Lung (tissue), 12 donors: ENCODE results near the gene NTM. TPM values are rescaled to one million over a fixed set of nuclear protein-coding genes. Genes with fewer than 3 reads are reported as not detected.

Experiments used
- ATAC-seq: fragments of 200-7000 bp; cut with Tn5 transposase; one replicate; pipeline ENCODE4 v1.9.1; 2020; ENCODE audit warnings: moderate number of reproducible peaks; ENCODE audit not compliant: insufficient read depth, low FRiP score
- DNase-seq, 3 donors: peaks; one replicate each; pipeline ENCODE4 v3.0.0-alpha.2; 2013 to 2017
- H3K27ac ChIP-seq, 2 donors: one replicate each; pipeline ENCODE4 v1.5.1; 2013; ENCODE audit warnings: mild to moderate bottlenecking in 2 of 2, moderate library complexity in 2 of 2, control low read depth in 1 of 2, inconsistent platforms in 1 of 2, low read depth in 1 of 2, low read length in 1 of 2
- H3K27me3 ChIP-seq, 3 donors: one replicate each; pipeline ENCODE4 v1.5.1; 2013; ENCODE audit warnings: low read length in 2 of 3; ENCODE audit not compliant: control insufficient read depth in 3 of 3, insufficient read depth in 3 of 3
- H3K36me3 ChIP-seq, 4 donors: one replicate each; pipeline ENCODE4 v1.5.1; 2013; ENCODE audit warnings: low read length in 4 of 4, mild to moderate bottlenecking in 1 of 4, moderate library complexity in 1 of 4; ENCODE audit not compliant: control insufficient read depth in 4 of 4, insufficient read depth in 4 of 4
- H3K4me1 ChIP-seq, 5 donors: one replicate each; pipeline ENCODE4 v1.5.1; 2013; ENCODE audit warnings: low read length in 5 of 5, mild to moderate bottlenecking in 2 of 5, moderate library complexity in 1 of 5; ENCODE audit not compliant: control insufficient read depth in 5 of 5, insufficient read depth in 5 of 5
- H3K4me3 ChIP-seq: one replicate; pipeline ENCODE4 v1.5.1; 2013; ENCODE audit warnings: mild to moderate bottlenecking, control low read depth, moderate library complexity
- H3K9ac ChIP-seq, 2 donors: one replicate each; pipeline ENCODE4 v1.5.1; 2013; ENCODE audit warnings: low read length in 2 of 2, control low read depth in 1 of 2; ENCODE audit not compliant: insufficient read depth in 1 of 2
- H3K9me3 ChIP-seq, 4 donors: one replicate each; pipeline ENCODE4 v1.5.1; 2013; ENCODE audit warnings: low read length in 3 of 4, mild to moderate bottlenecking in 1 of 4, moderate library complexity in 1 of 4; ENCODE audit not compliant: control insufficient read depth in 4 of 4, insufficient read depth in 3 of 4
- CTCF ChIP-seq: IDR thresholded peaks from 2 replicates; pipeline ENCODE4 v1.5.1; 2012; ENCODE audit warnings: mild to moderate bottlenecking; ENCODE audit errors: control extremely low read depth, extremely low read depth
- WGBS, 2 donors: extraction: QIAGEN DNeasy Blood & Tissue Kit; methylation state at CpG; one replicate each; pipeline ENCODE4 v1.1.7; 2013; 5-methylcytosine and 5-hydroxymethylcytosine counted together
- polyA plus RNA-seq, 2 donors: library from polyadenylated mRNA; stranded (reverse); fragments of 200-250 nt; gene quantifications; one replicate each; pipeline ENCODE4 v1.2.1, GENCODE V29; 2013
- total RNA-seq, 2 donors: library from RNA; depleted of rRNA in 1 of 2; stranded (reverse); fragments of >200 nt in 1 of 2; gene quantifications; one replicate each; pipeline ENCODE4 v1.2.1, GENCODE V29; 2014 to 2021
- donor health status: control.
- donor health status: control.
- donor health status: Bipolar disorder and iron deficiency.
- donor health status: healthy.
- donor health status: DM: yes; HTN: yes; CAD: no.

The NTM gene
- total and polyA plus RNA-seq, 4 donors = 0.39 to 30.9 (median 7.2) TPM

DNA sequence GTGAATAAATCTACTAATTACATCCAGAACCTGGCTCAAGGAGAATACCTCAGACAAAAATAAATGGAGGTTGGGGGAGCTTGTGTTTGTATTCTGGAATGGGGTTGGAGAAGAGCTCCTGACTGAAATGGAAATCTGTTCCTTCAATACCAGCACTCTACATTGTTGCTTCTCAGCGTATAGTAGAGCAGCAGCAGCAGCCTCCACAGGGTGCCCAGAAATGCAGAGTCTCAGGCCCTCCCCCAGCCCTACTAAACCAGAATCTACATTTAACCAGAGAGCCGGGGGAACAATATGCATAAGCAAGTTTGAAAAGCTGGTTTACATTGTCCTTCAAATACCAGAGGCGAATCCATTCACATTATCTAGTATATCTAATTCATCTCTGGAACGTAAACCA, 474.8 kb downstream of the NTM start:
- Histone ChIP-seq H3K27ac (no peak overlapping the region), H3K4me1 (peaks cover 0 to 11% (median 2%) of the 10 kb centered on the region in 5 donors), H3K9me3 (no peaks in the 10 kb centered on the region), H3K4me3 (no peak overlapping the region), H3K27me3 (peaks cover 0 to 2% (median 0%) of the 10 kb centered on the region in 3 donors), H3K9ac (no peak overlapping the region), H3K36me3 (no peaks in the 10 kb centered on the region)
- DNase-seq (no peak), ATAC-seq (no peak)
- no peak for TF ChIP-seq CTCF
- 58 to 79% methylated on average over 4 of the region's 4 CpGs for WGBS, 2 donors

DNA sequence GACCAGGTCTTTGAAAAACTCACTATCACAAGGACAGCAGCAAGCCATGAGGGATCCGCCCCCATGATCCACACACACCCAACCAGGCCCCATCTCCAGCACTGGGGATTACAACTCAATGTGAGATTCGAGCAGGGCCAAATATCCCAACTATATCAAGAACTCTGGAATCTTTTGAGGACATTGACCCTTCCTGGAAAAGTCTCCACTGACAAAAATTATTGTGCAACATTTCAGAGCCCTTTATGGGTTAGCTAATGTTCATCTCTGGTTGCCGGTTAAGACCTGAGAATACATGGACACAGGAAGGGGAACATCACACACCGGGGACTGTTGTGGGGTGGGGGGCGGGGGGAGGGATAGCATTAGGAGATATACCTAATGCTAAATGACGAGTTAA, 479.1 kb downstream of the NTM start:
- ATAC-seq (no peak), DNase-seq (no peak)
- peaks cover 0 to 20% (median 2%) of the 10 kb centered on the region in 3 donors for H3K27me3 ChIP-seq
- H3K9me3 ChIP-seq = peaks cover 0 to 2% (median 0%) of the 10 kb centered on the region in 4 donors
- TF ChIP-seq CTCF = no peak
- no peak overlapping the region for H3K27ac ChIP-seq
- 79% methylated on average over 5 to 6 of the region's 6 CpGs for WGBS, 2 donors
- peaks cover 0 to 5% (median 0%) of the 10 kb centered on the region in 5 donors for H3K4me1 ChIP-seq
- H3K36me3 ChIP-seq = no peaks in the 10 kb centered on the region
- H3K4me3 ChIP-seq = no peak overlapping the region
- H3K9ac ChIP-seq = no peak overlapping the region

DNA sequence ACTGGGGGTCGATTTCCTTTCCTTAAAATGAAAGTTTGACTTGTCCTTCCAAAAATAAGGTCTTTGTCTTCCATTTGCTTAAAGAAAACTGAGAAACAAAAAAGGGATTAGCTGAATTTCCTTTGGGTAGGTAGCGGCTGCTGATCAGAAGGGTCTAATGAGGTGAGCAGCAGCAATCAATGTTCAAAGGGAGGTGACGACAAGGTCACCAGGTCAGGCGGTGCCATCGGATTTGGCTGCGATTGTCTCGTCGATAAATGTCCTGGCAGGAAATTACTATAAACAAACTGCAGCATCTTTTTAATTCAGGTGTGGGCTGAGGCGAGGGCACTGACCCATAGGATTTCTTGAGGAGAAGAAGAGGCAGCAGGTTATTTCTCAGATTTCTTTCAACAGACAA, 480.1 kb downstream of the NTM start:
- Histone ChIP-seq H3K27me3 (peaks cover 0 to 20% (median 2%) of the 10 kb centered on the region in 3 donors), H3K4me1 (peaks cover 0 to 5% (median 0%) of the 10 kb centered on the region in 5 donors), H3K36me3 (no peaks in the 10 kb centered on the region), H3K4me3 (no peak overlapping the region), H3K9ac (no peak overlapping the region), H3K27ac (no peak overlapping the region), H3K9me3 (peaks cover 0 to 2% (median 0%) of the 10 kb centered on the region in 4 donors)
- no peak for DNase-seq
- ATAC-seq = no peak
- TF ChIP-seq CTCF = no peak
- 62 to 75% methylated on average over 9 of the region's 9 CpGs for WGBS, 2 donors
